H9 (cell line): ENCODE data around the gene P2RY14. TPM values are rescaled to one million over a fixed set of nuclear protein-coding genes. Genes with fewer than 3 reads are reported as not detected.

Experiments
- DNase-seq: peaks from one replicate; pipeline ENCODE4 v3.0.0-alpha.2; 2017
- H2AFZ ChIP-seq: one replicate; pipeline ENCODE4 v1.6.1; 2013; ENCODE audit warnings: mild to moderate bottlenecking, low read length, control low read depth, moderate library complexity
- H2AK5ac ChIP-seq: 2 replicates; pipeline ENCODE4 v1.6.1; 2013; ENCODE audit warnings: low read length, control low read depth, mixed read lengths; ENCODE audit not compliant: insufficient read length
- H2BK120ac ChIP-seq: one replicate; pipeline ENCODE4 v1.6.1; 2013; ENCODE audit warnings: low read depth, mild to moderate bottlenecking, low read length, control low read depth, inconsistent platforms; ENCODE audit not compliant: poor library complexity, severe bottlenecking
- H2BK12ac ChIP-seq: 2 replicates; pipeline ENCODE4 v1.6.1; 2013; ENCODE audit warnings: low read length, control low read depth, mixed read lengths, low read depth; ENCODE audit not compliant: insufficient read length
- H2BK15ac ChIP-seq: 2 replicates; pipeline ENCODE4 v1.6.1; 2013; ENCODE audit warnings: low read depth, low read length, control low read depth
- H2BK20ac ChIP-seq: one replicate; pipeline ENCODE4 v1.6.1; 2013; ENCODE audit warnings: low read depth, mild to moderate bottlenecking, low read length, control low read depth, inconsistent platforms; ENCODE audit not compliant: poor library complexity, severe bottlenecking
- H2BK5ac ChIP-seq: 2 replicates; pipeline ENCODE4 v1.6.1; 2013; ENCODE audit warnings: low read length, control low read depth, mixed read lengths; ENCODE audit not compliant: insufficient read length
- H3K14ac ChIP-seq: 2 replicates; pipeline ENCODE4 v1.6.1; 2013; ENCODE audit warnings: low read length, control low read depth; ENCODE audit not compliant: insufficient read depth
- H3K18ac ChIP-seq: 2 replicates; pipeline ENCODE4 v1.6.1; 2013; ENCODE audit warnings: low read depth, mild to moderate bottlenecking, mixed read lengths, low read length, control low read depth; ENCODE audit not compliant: insufficient read length
- H3K23ac ChIP-seq: 2 replicates; pipeline ENCODE4 v1.6.1; 2013; ENCODE audit warnings: low read length, control low read depth, mixed read lengths, low read depth; ENCODE audit not compliant: insufficient read length
- H3K23me2 ChIP-seq: 2 replicates; pipeline ENCODE4 v1.6.1; 2013; ENCODE audit warnings: low read depth, mild to moderate bottlenecking, mixed read lengths, low read length, control low read depth; ENCODE audit not compliant: insufficient read length, poor library complexity, severe bottlenecking
- H3K27ac ChIP-seq: 2 replicates; pipeline ENCODE4 v1.5.1; 2013; ENCODE audit warnings: low read length, control low read depth, mixed read lengths, low read depth; ENCODE audit not compliant: insufficient read length
- H3K27me3 ChIP-seq: 2 replicates; pipeline ENCODE4 v1.6.1; 2013; ENCODE audit warnings: low read length, control low read depth, inconsistent platforms; ENCODE audit not compliant: insufficient read depth
- H3K4ac ChIP-seq: 2 replicates; pipeline ENCODE4 v1.6.1; 2013; ENCODE audit warnings: low read depth, mild to moderate bottlenecking, control low read depth, inconsistent platforms, low read length, moderate library complexity
- H3K4me1 ChIP-seq: 2 replicates; pipeline ENCODE4 v1.6.1; 2013; ENCODE audit warnings: low read length, control low read depth, inconsistent platforms; ENCODE audit not compliant: insufficient read depth
- H3K4me2 ChIP-seq: 2 replicates; pipeline ENCODE4 v1.6.1; 2013; ENCODE audit warnings: low read length, control low read depth, mixed read lengths; ENCODE audit not compliant: insufficient read length, insufficient read depth
- H3K56ac ChIP-seq: 2 replicates; pipeline ENCODE4 v1.6.1; 2013; ENCODE audit warnings: low read depth, mild to moderate bottlenecking, mixed read lengths, low read length, control low read depth; ENCODE audit not compliant: insufficient read length
- H3K79me1 ChIP-seq: 2 replicates; pipeline ENCODE4 v1.6.1; 2013; ENCODE audit warnings: low read depth, mild to moderate bottlenecking, moderate library complexity, low read length, control low read depth, inconsistent platforms; ENCODE audit not compliant: insufficient read depth, poor library complexity, severe bottlenecking
- H3K79me2 ChIP-seq: 2 replicates; pipeline ENCODE4 v1.6.1; 2013; ENCODE audit warnings: low read length, control low read depth, inconsistent platforms; ENCODE audit not compliant: insufficient read depth
- H3K9ac ChIP-seq: 2 replicates; pipeline ENCODE4 v1.6.1; 2013; ENCODE audit warnings: low read length, control low read depth, mixed read lengths; ENCODE audit not compliant: insufficient read length; ENCODE audit errors: extremely low read depth
- H3K9me3 ChIP-seq: one replicate; pipeline ENCODE4 v1.6.1; 2013; ENCODE audit warnings: low read depth, low read length, inconsistent platforms; ENCODE audit not compliant: control insufficient read depth
- H3T11ph ChIP-seq: one replicate; pipeline ENCODE4 v1.6.1; 2013; ENCODE audit warnings: mild to moderate bottlenecking, low read length, control low read depth, inconsistent platforms
- H4K20me1 ChIP-seq: one replicate; pipeline ENCODE4 v1.6.1; 2013; ENCODE audit not compliant: control insufficient read depth, insufficient read length, insufficient read depth
- H4K5ac ChIP-seq: 2 replicates; pipeline ENCODE4 v1.6.1; 2013; ENCODE audit warnings: low read depth, mild to moderate bottlenecking, mixed read lengths, low read length, control low read depth; ENCODE audit not compliant: insufficient read length
- H4K8ac ChIP-seq: replicated peaks from 2 replicates; pipeline ENCODE4 v1.6.1; 2013; ENCODE audit warnings: low read length, control low read depth, mixed read lengths, low read depth; ENCODE audit not compliant: insufficient read length
- H4K91ac ChIP-seq: 2 replicates; pipeline ENCODE4 v1.6.1; 2013; ENCODE audit warnings: low read depth, mild to moderate bottlenecking, moderate library complexity, mixed read lengths, low read length, control low read depth; ENCODE audit not compliant: insufficient read length
- H3K27ac Mint-ChIP-seq, 3 experiments: 2 replicates in 2 of 3; 3 replicates in 1 of 3; pipeline ENCODE4 v1.8.0; 2020 to 2021; ENCODE audit warnings: mixed read lengths in 3 of 3, mild to moderate bottlenecking in 1 of 3, moderate library complexity in 1 of 3
- H3K27me3 Mint-ChIP-seq: 2 replicates; pipeline ENCODE4 v1.8.0; 2021; ENCODE audit warnings: low read depth, mild to moderate bottlenecking, moderate library complexity, mixed read lengths
- H3K36me3 Mint-ChIP-seq, 3 experiments: 2 replicates in 2 of 3; 3 replicates in 1 of 3; pipeline ENCODE4 v1.8.0; 2020 to 2021; ENCODE audit warnings: low read depth in 3 of 3, mixed read lengths in 3 of 3; ENCODE audit not compliant: insufficient read depth in 1 of 3
- H3K4me1 Mint-ChIP-seq, 2 experiments: 2 replicates each; pipeline ENCODE4 v1.8.0; 2020; ENCODE audit warnings: mixed read lengths in 2 of 2
- H3K4me3 Mint-ChIP-seq, 2 experiments: 2 replicates in 1 of 2; 3 replicates in 1 of 2; pipeline ENCODE4 v1.8.0; 2020 to 2021; ENCODE audit warnings: mild to moderate bottlenecking in 2 of 2, mixed read lengths in 2 of 2, moderate library complexity in 1 of 2
- H3K9me3 Mint-ChIP-seq, 2 experiments: 2 replicates in 1 of 2; 3 replicates in 1 of 2; pipeline ENCODE4 v1.8.0; 2020; ENCODE audit warnings: mild to moderate bottlenecking in 2 of 2, mixed read lengths in 2 of 2, moderate library complexity in 1 of 2
- CTCF ChIP-seq: fragments of 200-600 bp; sonication (generic); conservative IDR thresholded peaks from 3 replicates; pipeline ENCODE4 v1.8.0; 2021; ENCODE audit warnings: antibody characterized with exemption, mild to moderate bottlenecking
- WGBS: extraction: QIAGEN DNeasy Blood & Tissue Kit; methylation state at CpG from one replicate; pipeline ENCODE4 v1.1.7; 2013; ENCODE audit warnings: missing lambda C conversion rate, low lambda C conversion rate, mixed read lengths; ENCODE audit not compliant: insufficient read length; ENCODE audit errors: extremely low coverage; 5-methylcytosine and 5-hydroxymethylcytosine counted together
- total RNA-seq: library from RNA; stranded (reverse); gene quantifications from 2 replicates; pipeline ENCODE4 v1.2.1, GENCODE V29; 2021

The P2RY14 gene
- total RNA-seq, 1 experiment from 2014 or later = not detected

DNA sequence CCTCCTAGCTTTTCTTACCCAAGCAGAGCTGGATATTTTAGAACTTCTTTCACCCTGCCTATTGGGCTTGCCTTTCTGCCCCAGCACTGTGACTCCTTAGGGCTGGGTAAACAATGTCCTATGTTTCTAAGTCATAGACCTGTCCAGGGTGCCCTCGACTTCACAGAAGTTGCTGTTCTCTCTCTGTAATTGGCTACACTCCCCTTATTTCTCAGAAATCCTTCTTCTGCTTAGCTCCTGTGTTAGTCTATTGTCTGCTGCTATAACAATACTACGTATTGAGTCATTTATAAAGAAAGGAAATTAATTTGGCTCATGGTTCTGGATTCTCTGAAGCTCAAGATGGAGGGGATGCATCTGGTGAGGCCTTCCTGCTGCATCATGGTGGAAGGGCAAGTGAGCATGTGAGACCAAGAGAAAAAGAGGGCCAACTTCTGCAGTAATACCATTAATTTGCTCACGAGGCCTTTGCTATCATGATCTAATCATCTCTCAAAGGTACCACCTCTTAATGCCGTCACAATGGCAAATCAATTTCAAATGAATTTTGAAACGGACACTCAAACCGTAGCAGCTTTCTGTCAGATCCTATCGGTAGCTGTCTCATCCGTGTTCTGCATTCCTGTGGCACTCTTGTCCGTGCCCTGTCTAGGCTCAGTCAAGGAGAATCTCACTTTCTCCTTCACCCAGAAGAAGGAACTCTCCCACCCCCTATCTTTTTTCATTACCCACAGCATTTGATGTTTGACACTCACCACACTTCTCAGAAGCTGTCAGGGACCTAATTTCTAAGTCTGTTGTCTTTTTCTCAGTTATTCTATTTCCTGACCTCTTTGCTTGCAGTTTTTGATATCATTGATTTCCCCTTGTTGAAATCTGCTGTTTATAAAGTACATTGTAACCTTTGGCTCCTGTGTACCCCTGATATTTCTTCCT lies 53.0 kb downstream of the P2RY14 start:
- H3K4me1 ChIP-seq = peaks cover 7% of the 10 kb centered on the region; the same call in 1 of the 2 replicates
- H4K20me1 ChIP-seq = no peaks in the 10 kb centered on the region
- no peak overlapping the region for H2BK12ac ChIP-seq
- no peak overlapping the region for H4K5ac ChIP-seq
- no peak overlapping the region for H4K8ac ChIP-seq
- no peak overlapping the region for H3K56ac ChIP-seq
- no peaks in the 10 kb centered on the region for H3K9me3 ChIP-seq
- no peak overlapping the region for H2BK120ac ChIP-seq
- peaks cover 14 to 19% of the 10 kb centered on the region in 2 experiments for H3K4me1 Mint-ChIP-seq
- H3K9me3 Mint-ChIP-seq = peaks cover 6 to 15% of the 10 kb centered on the region in 2 experiments; a peak in 4 of 5 replicates
- H3K27me3 ChIP-seq = no peaks in the 10 kb centered on the region
- no peak overlapping the region for H3K9ac ChIP-seq
- H3K23me2 ChIP-seq = no peaks in the 10 kb centered on the region
- H3K4ac ChIP-seq = no peak overlapping the region
- H3K4me3 Mint-ChIP-seq = no peak overlapping the region
- no peak overlapping the region for H2BK15ac ChIP-seq
- no CpG with 5 or more reads among the region's 9 CpGs for WGBS
- no peak overlapping the region for H3K14ac ChIP-seq
- H3K23ac ChIP-seq = no peak overlapping the region
- H2AFZ ChIP-seq = no peak overlapping the region
- no peaks in the 10 kb centered on the region for H3K27me3 Mint-ChIP-seq
- peak overlapping the region in 1 of 3 experiments; percentile 27; a peak in 3 of 7 replicates for H3K27ac Mint-ChIP-seq
- no peak overlapping the region for H4K91ac ChIP-seq
- TF ChIP-seq CTCF = no peak
- H2BK5ac ChIP-seq = no peak overlapping the region
- peaks cover 20 to 27% (median 23%) of the 10 kb centered on the region in 3 experiments for H3K36me3 Mint-ChIP-seq
- no peak for DNase-seq
- H2AK5ac ChIP-seq = no peak overlapping the region
- H3T11ph ChIP-seq = no peak overlapping the region
- no peak overlapping the region for H3K18ac ChIP-seq
- no peaks in the 10 kb centered on the region for H3K79me2 ChIP-seq
- no peak overlapping the region for H3K4me2 ChIP-seq
- no peaks in the 10 kb centered on the region for H3K79me1 ChIP-seq
- no peak overlapping the region for H2BK20ac ChIP-seq
- H3K27ac ChIP-seq = no peak overlapping the region
